ENCODE measurements around the gene PARVA.

GRCh38 chr11:12467610-12468009, 90.2 kb downstream of the PARVA start:
- TF ChIP-seq TAF1 (conservative IDR thresholded peaks at IDR 0.05) (no peak), EGR1 (IDR thresholded peaks at IDR 0.05; ENCODE audit: low read depth in 2 of 2) (no peak), MAX (IDR thresholded peaks at IDR 0.05) (no peak), JUND (IDR thresholded peaks at IDR 0.05) (no peak), RAD21 (IDR thresholded peaks at IDR 0.05) (no peak), YY1 (IDR thresholded peaks at IDR 0.05) (no peak)
- TF ChIP-seq, protein P1, sequence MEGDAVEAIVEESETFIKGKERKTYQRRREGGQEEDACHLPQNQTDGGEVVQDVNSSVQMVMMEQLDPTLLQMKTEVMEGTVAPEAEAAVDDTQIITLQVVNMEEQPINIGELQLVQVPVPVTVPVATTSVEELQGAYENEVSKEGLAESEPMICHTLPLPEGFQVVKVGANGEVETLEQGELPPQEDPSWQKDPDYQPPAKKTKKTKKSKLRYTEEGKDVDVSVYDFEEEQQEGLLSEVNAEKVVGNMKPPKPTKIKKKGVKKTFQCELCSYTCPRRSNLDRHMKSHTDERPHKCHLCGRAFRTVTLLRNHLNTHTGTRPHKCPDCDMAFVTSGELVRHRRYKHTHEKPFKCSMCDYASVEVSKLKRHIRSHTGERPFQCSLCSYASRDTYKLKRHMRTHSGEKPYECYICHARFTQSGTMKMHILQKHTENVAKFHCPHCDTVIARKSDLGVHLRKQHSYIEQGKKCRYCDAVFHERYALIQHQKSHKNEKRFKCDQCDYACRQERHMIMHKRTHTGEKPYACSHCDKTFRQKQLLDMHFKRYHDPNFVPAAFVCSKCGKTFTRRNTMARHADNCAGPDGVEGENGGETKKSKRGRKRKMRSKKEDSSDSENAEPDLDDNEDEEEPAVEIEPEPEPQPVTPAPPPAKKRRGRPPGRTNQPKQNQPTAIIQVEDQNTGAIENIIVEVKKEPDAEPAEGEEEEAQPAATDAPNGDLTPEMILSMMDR (IDR thresholded peaks at IDR 0.05; ENCODE audit: low read depth, low read length, missing input control), result no peak
- TF ChIP-seq, protein P2, sequence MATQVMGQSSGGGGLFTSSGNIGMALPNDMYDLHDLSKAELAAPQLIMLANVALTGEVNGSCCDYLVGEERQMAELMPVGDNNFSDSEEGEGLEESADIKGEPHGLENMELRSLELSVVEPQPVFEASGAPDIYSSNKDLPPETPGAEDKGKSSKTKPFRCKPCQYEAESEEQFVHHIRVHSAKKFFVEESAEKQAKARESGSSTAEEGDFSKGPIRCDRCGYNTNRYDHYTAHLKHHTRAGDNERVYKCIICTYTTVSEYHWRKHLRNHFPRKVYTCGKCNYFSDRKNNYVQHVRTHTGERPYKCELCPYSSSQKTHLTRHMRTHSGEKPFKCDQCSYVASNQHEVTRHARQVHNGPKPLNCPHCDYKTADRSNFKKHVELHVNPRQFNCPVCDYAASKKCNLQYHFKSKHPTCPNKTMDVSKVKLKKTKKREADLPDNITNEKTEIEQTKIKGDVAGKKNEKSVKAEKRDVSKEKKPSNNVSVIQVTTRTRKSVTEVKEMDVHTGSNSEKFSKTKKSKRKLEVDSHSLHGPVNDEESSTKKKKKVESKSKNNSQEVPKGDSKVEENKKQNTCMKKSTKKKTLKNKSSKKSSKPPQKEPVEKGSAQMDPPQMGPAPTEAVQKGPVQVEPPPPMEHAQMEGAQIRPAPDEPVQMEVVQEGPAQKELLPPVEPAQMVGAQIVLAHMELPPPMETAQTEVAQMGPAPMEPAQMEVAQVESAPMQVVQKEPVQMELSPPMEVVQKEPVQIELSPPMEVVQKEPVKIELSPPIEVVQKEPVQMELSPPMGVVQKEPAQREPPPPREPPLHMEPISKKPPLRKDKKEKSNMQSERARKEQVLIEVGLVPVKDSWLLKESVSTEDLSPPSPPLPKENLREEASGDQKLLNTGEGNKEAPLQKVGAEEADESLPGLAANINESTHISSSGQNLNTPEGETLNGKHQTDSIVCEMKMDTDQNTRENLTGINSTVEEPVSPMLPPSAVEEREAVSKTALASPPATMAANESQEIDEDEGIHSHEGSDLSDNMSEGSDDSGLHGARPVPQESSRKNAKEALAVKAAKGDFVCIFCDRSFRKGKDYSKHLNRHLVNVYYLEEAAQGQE (IDR thresholded peaks at IDR 0.05), result no peak

Measured in liver (tissue), 3 donors.